HCT116 (cell line): ENCODE measurements around the gene DDX39B. TPM values are rescaled to one million over a fixed set of nuclear protein-coding genes. Genes with fewer than 3 reads are reported as not detected.

Source experiments
- ATAC-seq: fragments of 200-7000 bp; cut with Tn5 transposase; 2 replicates; pipeline ENCODE4 v1.9.1; 2020; ENCODE audit warnings: mild to moderate bottlenecking, moderate library complexity
- BruUV-seq: library from RNA; stranded (reverse); fragments of 400-500 nt; replicated peaks from 2 replicates; lab custom pipeline; 2021; lab: Mats Ljungman, UMichigan
- CTCF ChIA-PET: fragments of 300-600 bp; sonication (Branson Sonifier 250); formaldehyde crosslinking; loops from one replicate; lab custom pipeline; 2021; ENCODE audit warnings: antibody characterized with exemption; lab: Charles Lee
- POLR2A ChIA-PET: fragments of 300-600, 350-600 bp; sonication (Branson Sonifier 250); formaldehyde crosslinking; loops from one replicate; lab custom pipeline; 2021; ENCODE audit warnings: antibody characterized with exemption; lab: Charles Lee
- RAD21 ChIA-PET, 2 experiments: fragments of 300-600 bp; sonication (Branson Sonifier 250); formaldehyde crosslinking; loops; one replicate each; lab custom pipeline; 2023; ENCODE audit warnings: low total read pairs in 2 of 2; ENCODE audit not compliant: uncharacterized antibody in 2 of 2, unreplicated experiment in 2 of 2, low non-redundant PET in 1 of 2; lab: Charles Lee
- DNase-seq: peaks from one replicate; pipeline ENCODE4 v3.0.0-alpha.2; 2010; ENCODE audit warnings: low read depth, low spot score
- H2AFZ ChIP-seq: fragments of 200-600 bp; shearing (Covaris generic), sonication (generic); 2 replicates; pipeline ENCODE4 v1.6.1; 2017; ENCODE audit warnings: low read depth, mixed run types, mixed read lengths, antibody characterized with exemption, low read length; ENCODE audit not compliant: poor library complexity, severe bottlenecking
- H3K27ac ChIP-seq: 2 replicates; pipeline ENCODE4 v1.5.1; 2012; ENCODE audit warnings: low read depth, low read length
- H3K27me3 ChIP-seq: fragments of 200-600 bp; sonication (generic); 2 replicates; pipeline ENCODE4 v1.6.1; 2016; ENCODE audit warnings: mixed run types, low read length, mixed read lengths; ENCODE audit not compliant: insufficient read depth
- H3K36me3 ChIP-seq, 2 experiments: fragments of 200-500 bp in 1 of 2; fragments of 200-600 bp in 1 of 2; sonication (Bioruptor generic) in 1 of 2; sonication (generic) in 1 of 2; 2 replicates each; pipeline versions ENCODE4 v1.5.1 to v1.6.1; 2014 to 2016; ENCODE audit warnings: low read length in 2 of 2, inconsistent platforms in 1 of 2, mixed read lengths in 1 of 2, mixed run types in 1 of 2; ENCODE audit not compliant: insufficient read depth in 2 of 2, control insufficient read depth in 1 of 2
- H3K4me1 ChIP-seq, 2 experiments: fragments of 200-600 bp in 1 of 2; sonication (generic) in 1 of 2; 2 replicates each; pipeline versions ENCODE4 v1.5.1 to v1.6.1; 2012 to 2017; ENCODE audit warnings: low read length in 2 of 2, inconsistent platforms in 1 of 2, mild to moderate bottlenecking in 1 of 2, mixed read lengths in 1 of 2, mixed run types in 1 of 2, moderate library complexity in 1 of 2; ENCODE audit not compliant: insufficient read depth in 2 of 2, control insufficient read depth in 1 of 2
- H3K4me2 ChIP-seq: fragments of 200-600 bp; sonication (generic); 2 replicates; pipeline ENCODE4 v1.6.1; 2017; ENCODE audit warnings: mixed run types, low read length, mixed read lengths
- H3K4me3 ChIP-seq, 2 experiments: fragments of 200-600 bp in 1 of 2; sonication (generic) in 1 of 2; replicated peaks in 1 of 2; 2 replicates each; pipeline ENCODE4 v1.5.1; 2011 to 2016; ENCODE audit warnings: low read length in 2 of 2, control low read depth in 1 of 2, low read depth in 1 of 2, mild to moderate bottlenecking in 1 of 2, mixed read lengths in 1 of 2, mixed run types in 1 of 2
- H3K79me2 ChIP-seq: fragments of 200-600 bp; sonication (generic); 2 replicates; pipeline ENCODE4 v1.6.1; 2017; ENCODE audit warnings: mild to moderate bottlenecking, mixed run types, low read length, moderate library complexity, mixed read lengths; ENCODE audit not compliant: insufficient read depth
- H3K9ac ChIP-seq: fragments of 200-600 bp; sonication (generic); 2 replicates; pipeline ENCODE4 v1.6.1; 2016; ENCODE audit warnings: low read length, mixed read lengths
- H3K9me2 ChIP-seq: fragments of 200-600 bp; sonication (generic), shearing (Covaris generic); 2 replicates; pipeline ENCODE4 v1.6.1; 2017; ENCODE audit warnings: mixed run types, mild to moderate bottlenecking, moderate library complexity; ENCODE audit not compliant: insufficient read depth
- H3K9me3 ChIP-seq, 2 experiments: fragments of 200-500 bp in 1 of 2; fragments of 200-600 bp in 1 of 2; sonication (Bioruptor generic) in 1 of 2; sonication (generic) in 1 of 2; 2 replicates each; pipeline ENCODE4 v1.6.1; 2014 to 2017; ENCODE audit warnings: low read length in 2 of 2, mixed read lengths in 2 of 2, inconsistent platforms in 1 of 2, low read depth in 1 of 2, mild to moderate bottlenecking in 1 of 2, mixed run types in 1 of 2, moderate library complexity in 1 of 2; ENCODE audit not compliant: control insufficient read depth in 1 of 2, insufficient read depth in 1 of 2
- H4K20me1 ChIP-seq: fragments of 200-600 bp; sonication (generic), shearing (Covaris generic); 2 replicates; pipeline ENCODE4 v1.6.1; 2017; ENCODE audit warnings: mixed run types, mild to moderate bottlenecking, moderate library complexity; ENCODE audit not compliant: insufficient read depth
- CBX3 ChIP-seq: IDR thresholded peaks from 2 replicates; pipeline ENCODE4 v1.6.1; 2012; ENCODE audit warnings: low read depth
- CEBPB ChIP-seq: IDR thresholded peaks from 2 replicates; pipeline ENCODE4 v1.6.1; 2012; ENCODE audit warnings: low read depth
- EGR1 ChIP-seq: IDR thresholded peaks from 2 replicates; pipeline ENCODE4 v1.6.1; 2012; ENCODE audit warnings: low read depth
- SP1 ChIP-seq: IDR thresholded peaks from 2 replicates; pipeline ENCODE4 v1.6.1; 2012; ENCODE audit warnings: low read depth
- YY1 ChIP-seq: IDR thresholded peaks from 2 replicates; pipeline ENCODE4 v1.6.1; 2011; ENCODE audit warnings: low read length, low read depth, moderate library complexity, mild to moderate bottlenecking; ENCODE audit not compliant: insufficient replicate concordance; ENCODE audit errors: extremely low read depth
- ZFX ChIP-seq: fragments of 450-650 bp; IDR thresholded peaks from 2 replicates; pipeline ENCODE4 v1.6.1; 2017
- intact Hi-C: fragments of 100-400 bp; cut with micrococcal nuclease; formaldehyde crosslinking; loops from 2 replicates; pipeline ENCODE4 v1.10.0; 2022
- total RNA-seq: library from RNA; stranded (reverse); gene quantifications from one replicate; pipeline ENCODE4 v1.2.1, GENCODE V29; 2021; ENCODE audit not compliant: unreplicated experiment
- TF ChIP-seq, protein P1 (sequence below): IDR thresholded peaks from 2 replicates; pipeline ENCODE4 v1.6.1; 2012; ENCODE audit warnings: low read depth
- TF ChIP-seq, protein P2 (sequence below): IDR thresholded peaks from 2 replicates; pipeline ENCODE4 v1.6.1; 2012
- TF ChIP-seq, protein P3 (sequence below): IDR thresholded peaks from 2 replicates; pipeline ENCODE4 v1.6.1; 2012

Gene DDX39B
- total RNA-seq, 1 experiment from 2014 or later = 545 TPM

- H2AFZ ChIP-seq = no peak overlapping the region
- no peaks in the 10 kb centered on the region for H3K9me3 ChIP-seq
- H3K4me2 ChIP-seq = no peak overlapping the region
- ChIA-PET POLR2A (no interaction called here), CTCF (no interaction called here), RAD21 (no interaction called here)
- H3K4me1 ChIP-seq = 0 out of 4 replicates have a peak, but pooled peaks cover 0 to 3% of the 10 kb centered on the region in 2 experiments
- no peak overlapping the region for H3K27ac ChIP-seq
- no peaks in the 10 kb centered on the region for H3K27me3 ChIP-seq
- DNase-seq (no peak), ATAC-seq (no peak)
- H3K9ac ChIP-seq = no peak overlapping the region
- no TSS peak for BruUV-seq
- no peaks in the 10 kb centered on the region for H4K20me1 ChIP-seq
- no peaks in the 10 kb centered on the region for H3K9me2 ChIP-seq
- no peak overlapping the region for H3K4me3 ChIP-seq
- H3K79me2 ChIP-seq = no peaks in the 10 kb centered on the region
- H3K36me3 ChIP-seq = no peaks in the 10 kb centered on the region
- TF ChIP-seq CEBPB (no peak), CBX3 (no peak), YY1 (no peak), SP1 (no peak), ZFX (no peak), EGR1 (no peak)
- TF ChIP-seq, protein P1, sequence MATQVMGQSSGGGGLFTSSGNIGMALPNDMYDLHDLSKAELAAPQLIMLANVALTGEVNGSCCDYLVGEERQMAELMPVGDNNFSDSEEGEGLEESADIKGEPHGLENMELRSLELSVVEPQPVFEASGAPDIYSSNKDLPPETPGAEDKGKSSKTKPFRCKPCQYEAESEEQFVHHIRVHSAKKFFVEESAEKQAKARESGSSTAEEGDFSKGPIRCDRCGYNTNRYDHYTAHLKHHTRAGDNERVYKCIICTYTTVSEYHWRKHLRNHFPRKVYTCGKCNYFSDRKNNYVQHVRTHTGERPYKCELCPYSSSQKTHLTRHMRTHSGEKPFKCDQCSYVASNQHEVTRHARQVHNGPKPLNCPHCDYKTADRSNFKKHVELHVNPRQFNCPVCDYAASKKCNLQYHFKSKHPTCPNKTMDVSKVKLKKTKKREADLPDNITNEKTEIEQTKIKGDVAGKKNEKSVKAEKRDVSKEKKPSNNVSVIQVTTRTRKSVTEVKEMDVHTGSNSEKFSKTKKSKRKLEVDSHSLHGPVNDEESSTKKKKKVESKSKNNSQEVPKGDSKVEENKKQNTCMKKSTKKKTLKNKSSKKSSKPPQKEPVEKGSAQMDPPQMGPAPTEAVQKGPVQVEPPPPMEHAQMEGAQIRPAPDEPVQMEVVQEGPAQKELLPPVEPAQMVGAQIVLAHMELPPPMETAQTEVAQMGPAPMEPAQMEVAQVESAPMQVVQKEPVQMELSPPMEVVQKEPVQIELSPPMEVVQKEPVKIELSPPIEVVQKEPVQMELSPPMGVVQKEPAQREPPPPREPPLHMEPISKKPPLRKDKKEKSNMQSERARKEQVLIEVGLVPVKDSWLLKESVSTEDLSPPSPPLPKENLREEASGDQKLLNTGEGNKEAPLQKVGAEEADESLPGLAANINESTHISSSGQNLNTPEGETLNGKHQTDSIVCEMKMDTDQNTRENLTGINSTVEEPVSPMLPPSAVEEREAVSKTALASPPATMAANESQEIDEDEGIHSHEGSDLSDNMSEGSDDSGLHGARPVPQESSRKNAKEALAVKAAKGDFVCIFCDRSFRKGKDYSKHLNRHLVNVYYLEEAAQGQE = no peak
- TF ChIP-seq, protein P2, sequence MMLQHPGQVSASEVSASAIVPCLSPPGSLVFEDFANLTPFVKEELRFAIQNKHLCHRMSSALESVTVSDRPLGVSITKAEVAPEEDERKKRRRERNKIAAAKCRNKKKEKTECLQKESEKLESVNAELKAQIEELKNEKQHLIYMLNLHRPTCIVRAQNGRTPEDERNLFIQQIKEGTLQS = no peak
- TF ChIP-seq, protein P3, sequence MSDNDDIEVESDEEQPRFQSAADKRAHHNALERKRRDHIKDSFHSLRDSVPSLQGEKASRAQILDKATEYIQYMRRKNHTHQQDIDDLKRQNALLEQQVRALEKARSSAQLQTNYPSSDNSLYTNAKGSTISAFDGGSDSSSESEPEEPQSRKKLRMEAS = no peak
- intact Hi-C loops = no loop called here
Measured at GRCh38 chr6:31573239-31574105, 31.7 kb upstream of the DDX39B start.
